HG03139 (cell line): ENCODE results near the gene PLEKHA7.

ENCODE experiments used
- ATAC-seq: cut with Tn5 transposase; IDR thresholded peaks from one replicate; pipeline ENCODE4 v1.9.1; 2021; ENCODE audit not compliant: unreplicated experiment

PLEKHA7 gene

GRCh38 chr11:16815047-16815767, 199.0 kb downstream of the PLEKHA7 start:
- no peak for ATAC-seq

- no peak for ATAC-seq
Measured at GRCh38 chr11:16814410-16815046, 199.7 kb downstream of the PLEKHA7 start.

GRCh38 chr11:16813126-16813525, 201.1 kb downstream of the PLEKHA7 start:
- ATAC-seq, result no peak

GRCh38 chr11:16812274-16812673, 201.9 kb downstream of the PLEKHA7 start:
- ATAC-seq, result no peak

DNA sequence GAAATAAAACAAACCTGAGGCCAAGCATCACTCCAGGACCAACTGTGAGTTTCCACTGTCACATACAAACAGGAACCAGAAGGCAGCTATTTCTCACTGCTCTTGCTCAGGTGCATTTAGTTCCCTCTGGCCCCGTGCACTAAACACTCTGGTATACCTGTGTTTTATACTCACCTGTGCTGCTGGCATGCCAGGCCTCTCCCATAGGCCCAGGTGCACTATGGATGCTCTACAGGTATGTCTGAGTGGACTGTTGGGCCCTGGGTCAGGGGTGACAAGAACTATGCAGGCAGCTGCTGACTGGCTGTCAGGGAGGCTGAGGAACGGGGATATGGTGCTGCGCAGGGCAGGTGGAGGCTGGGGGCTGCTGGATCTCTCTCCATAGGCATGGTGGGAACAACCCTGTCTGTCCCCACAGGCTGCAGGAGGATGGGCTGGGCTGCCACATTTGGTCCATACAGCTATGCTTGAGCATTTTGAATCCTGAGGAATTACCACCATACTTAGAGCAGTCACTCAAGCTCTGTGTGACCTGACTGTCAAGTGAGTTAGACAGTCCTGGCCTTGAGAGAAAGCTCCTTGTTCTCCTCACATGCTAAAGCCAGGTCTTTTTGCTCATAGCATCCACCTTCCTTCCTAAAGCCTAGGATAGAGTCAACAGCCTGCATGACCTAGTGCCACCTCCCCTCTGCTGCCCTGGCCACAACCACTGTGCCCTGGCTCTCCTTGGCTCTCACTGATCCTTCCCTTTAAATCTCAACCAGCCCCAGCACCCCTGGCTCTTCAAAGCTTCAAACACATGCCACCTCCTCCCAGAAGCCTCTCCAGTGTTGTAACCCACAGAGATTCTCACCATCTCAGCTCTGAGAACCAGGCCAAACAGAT, 202.8 kb downstream of the PLEKHA7 start:
- ATAC-seq, result no peak

GRCh38 chr11:16809886-16810668, 204.1 kb downstream of the PLEKHA7 start:
- ATAC-seq, result no peak

DNA sequence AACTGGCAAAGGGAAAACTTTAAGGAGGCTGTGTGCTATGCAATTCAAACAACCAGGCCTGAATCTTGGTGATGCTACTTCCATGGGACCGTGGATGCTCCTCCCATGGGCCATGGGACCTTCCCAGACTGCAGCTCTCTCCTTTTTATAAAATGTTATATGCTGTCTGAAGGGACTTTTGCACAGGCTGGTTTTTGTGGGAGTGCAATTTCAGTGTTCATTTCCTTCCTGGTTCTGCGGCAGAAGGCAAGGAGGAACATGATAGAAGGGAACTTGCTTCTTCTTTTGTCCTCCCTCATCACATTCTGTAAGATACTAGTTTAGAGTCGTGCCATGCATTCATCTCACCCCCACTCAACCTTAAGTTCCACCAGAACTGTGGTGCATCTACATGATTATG, 206.9 kb downstream of the PLEKHA7 start:
- ATAC-seq, result no peak

- no peak for ATAC-seq
Measured at GRCh38 chr11:16806791-16807190, 207.4 kb downstream of the PLEKHA7 start.

DNA sequence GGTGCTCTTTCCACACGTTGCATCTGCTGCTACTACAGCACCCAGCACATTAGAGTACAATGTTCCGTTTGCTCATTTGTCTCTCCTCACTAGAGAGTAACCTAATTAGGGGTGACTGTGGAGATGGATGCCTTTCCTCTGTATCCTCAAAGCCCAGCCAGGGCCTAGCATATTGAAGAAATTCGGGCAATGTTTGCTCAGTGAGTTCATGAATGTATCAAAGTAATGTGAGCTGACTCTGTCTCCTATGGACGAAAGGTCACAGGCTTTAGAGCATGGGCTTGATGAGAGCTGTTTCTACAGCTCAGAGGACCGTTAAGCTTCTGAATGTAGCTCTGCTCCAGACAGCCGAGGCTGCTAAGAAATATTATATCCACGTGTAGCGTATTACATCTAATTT, 208.3 kb downstream of the PLEKHA7 start:
- no peak for ATAC-seq

GRCh38 chr11:16804104-16804947, 209.9 kb downstream of the PLEKHA7 start:
- ATAC-seq, result no peak

- ATAC-seq, result no peak
Measured at GRCh38 chr11:16801288-16801980, 212.8 kb downstream of the PLEKHA7 start.

- ATAC-seq, result no peak
Measured at GRCh38 chr11:16800382-16800781, 213.8 kb downstream of the PLEKHA7 start.

- ATAC-seq, result no peak
Measured at GRCh38 chr11:16799890-16800289, 214.3 kb downstream of the PLEKHA7 start.

GRCh38 chr11:16799221-16799620, 215.0 kb downstream of the PLEKHA7 start:
- no peak for ATAC-seq

DNA sequence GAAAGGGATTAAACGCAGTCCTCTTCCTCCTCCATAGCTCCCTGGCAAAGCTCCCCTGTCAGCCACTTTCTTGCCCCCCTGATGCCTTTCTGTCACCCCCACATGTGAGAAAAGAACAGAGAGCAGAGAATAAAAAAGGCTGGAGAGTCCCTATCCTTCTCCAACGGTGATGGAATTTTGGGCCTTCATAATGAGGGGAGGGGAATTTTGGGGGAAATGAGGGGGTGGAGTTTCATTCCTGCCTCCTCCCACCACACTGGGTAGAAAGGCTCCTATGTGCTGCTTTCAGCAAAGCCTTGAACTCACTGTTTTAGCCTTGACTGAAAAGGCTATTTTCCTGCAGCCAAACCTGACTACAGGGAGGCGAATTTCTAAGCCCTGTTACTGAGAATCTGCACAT, 216.4 kb downstream of the PLEKHA7 start:
- ATAC-seq, result no peak

GRCh38 chr11:16796311-16796710, 217.9 kb downstream of the PLEKHA7 start:
- ATAC-seq, result no peak

GRCh38 chr11:16795146-16795545, 219.1 kb downstream of the PLEKHA7 start:
- no peak for ATAC-seq

GRCh38 chr11:16794047-16794818, 220.0 kb downstream of the PLEKHA7 start:
- no peak for ATAC-seq

DNA sequence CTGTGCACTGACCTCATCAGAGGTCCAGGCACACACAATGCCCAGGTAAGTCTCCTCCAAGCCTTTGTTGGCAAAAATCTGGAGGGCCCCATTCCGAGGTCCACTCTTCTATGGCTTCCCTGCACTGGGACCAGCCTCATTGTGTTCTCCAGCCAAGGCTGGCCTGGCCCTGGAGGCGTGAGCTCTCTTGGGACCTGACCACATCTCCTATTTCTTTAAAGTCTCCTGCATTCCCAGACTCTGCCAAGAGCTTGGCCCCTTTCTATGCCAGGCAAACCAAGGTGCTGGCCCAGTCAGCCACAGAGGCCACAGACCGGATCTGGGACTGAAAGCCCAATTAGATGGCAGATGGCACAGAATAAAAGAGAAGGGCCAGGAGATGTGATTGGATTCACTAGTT, 220.7 kb downstream of the PLEKHA7 start:
- ATAC-seq, result no peak
